GM18873 (cell line): Measurements from ENCODE around the gene THAP12.

Experiments
- ATAC-seq: cut with Tn5 transposase; IDR thresholded peaks from one replicate; pipeline ENCODE4 v1.9.1; 2021; ENCODE audit warnings: mild to moderate bottlenecking, moderate library complexity, moderate number of reproducible peaks; ENCODE audit not compliant: unreplicated experiment, low FRiP score

THAP12 gene

GRCh38 chr11:76380159-76380976 is 564 bp downstream of the THAP12 start:
- ATAC-seq = peak; percentile 15

DNA sequence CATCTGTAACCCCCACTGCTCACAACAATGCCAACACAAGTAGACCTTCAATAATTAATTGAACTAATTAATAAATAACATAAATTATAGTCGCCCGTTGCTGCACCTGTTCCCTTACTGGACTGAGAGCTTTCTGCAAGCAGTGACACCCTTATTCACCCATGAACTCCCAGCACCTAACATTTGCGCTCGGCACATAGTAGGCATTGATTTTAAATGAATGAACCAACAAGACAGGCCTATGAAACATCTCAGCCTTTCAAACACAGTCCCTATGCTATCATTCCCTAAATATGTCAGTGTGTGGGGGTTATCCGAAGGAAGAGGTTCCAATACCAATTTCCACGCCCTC is 1.1 kb downstream of the THAP12 start:
- ATAC-seq = no peak

DNA sequence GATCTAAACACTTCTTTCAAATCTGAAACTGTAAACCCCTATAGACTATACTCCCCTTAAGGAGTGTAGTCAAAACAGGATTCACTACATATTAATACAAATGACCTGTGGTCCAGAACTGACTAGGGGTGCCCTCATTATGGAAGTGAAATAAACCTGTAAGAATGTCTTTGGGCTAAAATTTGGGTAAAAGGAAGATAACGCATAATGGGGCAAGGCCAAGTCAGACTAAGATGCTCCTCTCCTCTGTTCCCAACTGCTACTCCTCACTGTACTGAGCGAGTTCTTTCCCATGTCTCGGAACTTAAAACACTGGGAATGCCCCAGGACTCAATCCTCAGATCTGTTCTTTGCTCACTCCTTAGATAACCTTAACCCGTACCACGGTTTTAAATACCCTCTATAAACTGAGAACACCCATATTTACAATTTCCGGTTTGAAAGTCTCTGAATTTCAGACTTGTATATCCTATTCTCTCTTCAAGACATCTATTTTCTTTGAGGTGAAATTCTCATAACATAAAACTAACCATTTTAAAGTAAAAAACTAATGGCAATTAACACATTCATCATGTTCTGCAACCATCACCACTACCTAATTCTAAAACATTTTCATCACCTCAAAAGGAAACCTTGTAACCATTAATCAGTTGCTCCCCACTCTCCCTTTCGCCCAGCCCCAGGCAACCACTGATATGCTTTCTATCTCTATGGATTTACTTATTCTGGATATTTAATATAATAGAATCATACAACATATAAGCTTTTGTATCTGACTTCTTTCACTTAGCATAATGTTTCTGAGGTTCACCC is 4.0 kb downstream of the THAP12 start:
- no peak for ATAC-seq

GRCh38 chr11:76371170-76371569 is 9.8 kb downstream of the THAP12 start:
- no peak for ATAC-seq

GRCh38 chr11:76369406-76369805 is 11.5 kb downstream of the THAP12 start:
- ATAC-seq = no peak

DNA sequence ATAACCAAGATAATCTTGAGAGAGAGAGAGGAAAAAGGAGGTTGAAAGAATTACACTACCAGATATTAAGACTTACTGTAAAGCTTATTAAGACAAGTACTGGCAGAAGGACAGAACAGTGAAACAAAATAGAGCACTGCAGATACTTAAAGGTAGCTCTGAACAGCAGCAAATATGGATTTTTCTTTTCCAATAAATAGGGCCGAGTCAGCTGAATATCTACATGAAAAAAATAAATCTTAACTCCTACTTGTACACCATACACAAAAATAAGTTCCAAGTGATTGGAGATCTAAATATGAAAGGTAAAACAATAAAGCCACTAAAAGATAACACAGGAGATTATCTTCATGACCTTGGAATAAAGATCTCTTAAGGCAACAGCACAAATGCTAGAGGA is 12.4 kb downstream of the THAP12 start:
- no peak for ATAC-seq

- ATAC-seq = no peak
These were observed 15.8 kb downstream of the THAP12 start for GRCh38 chr11:76365038-76365679.

- ATAC-seq = no peak
These were observed 18.2 kb downstream of the THAP12 start for GRCh38 chr11:76362716-76363115.

- ATAC-seq = no peak
These were observed 19.2 kb downstream of the THAP12 start for GRCh38 chr11:76361776-76362175.

DNA sequence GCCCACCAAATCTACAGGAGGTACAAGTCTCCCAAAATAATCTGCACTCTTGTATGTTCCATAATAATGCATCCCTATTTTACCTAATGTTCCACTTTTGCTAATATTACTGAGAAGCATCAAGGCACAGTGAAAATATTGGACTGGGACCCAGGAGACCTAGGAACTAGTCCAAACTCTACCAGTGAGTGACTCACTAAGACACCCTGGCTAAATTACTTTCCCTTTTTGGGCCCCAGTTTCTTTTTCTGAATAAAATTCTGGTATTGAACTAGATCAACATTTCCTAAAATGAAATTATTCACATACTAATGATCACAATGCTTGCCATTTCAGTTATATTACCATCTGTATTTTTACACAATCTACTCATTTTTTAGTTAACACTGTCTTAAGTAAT is 19.6 kb downstream of the THAP12 start:
- ATAC-seq = no peak

GRCh38 chr11:76355172-76355571 is 25.8 kb downstream of the THAP12 start:
- no peak for ATAC-seq

DNA sequence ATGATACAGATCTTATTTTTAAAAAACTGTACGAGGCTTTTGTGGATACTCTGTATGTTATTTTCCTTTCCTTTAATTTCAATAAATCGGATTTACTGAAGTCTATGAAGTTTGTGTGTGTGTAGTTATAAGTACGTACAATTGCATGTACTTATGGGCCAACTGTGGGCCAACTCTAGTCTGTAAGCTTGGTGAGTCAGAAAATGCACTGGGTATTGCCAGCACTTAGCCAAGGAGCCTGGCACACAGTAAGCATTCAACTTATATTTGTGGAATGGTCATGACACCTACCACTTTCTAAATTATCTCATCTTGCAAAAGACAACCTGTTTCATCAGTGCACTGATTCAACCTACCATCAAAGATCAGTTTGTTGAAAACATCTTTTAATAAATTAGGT is 32.6 kb downstream of the THAP12 start:
- ATAC-seq = no peak

DNA sequence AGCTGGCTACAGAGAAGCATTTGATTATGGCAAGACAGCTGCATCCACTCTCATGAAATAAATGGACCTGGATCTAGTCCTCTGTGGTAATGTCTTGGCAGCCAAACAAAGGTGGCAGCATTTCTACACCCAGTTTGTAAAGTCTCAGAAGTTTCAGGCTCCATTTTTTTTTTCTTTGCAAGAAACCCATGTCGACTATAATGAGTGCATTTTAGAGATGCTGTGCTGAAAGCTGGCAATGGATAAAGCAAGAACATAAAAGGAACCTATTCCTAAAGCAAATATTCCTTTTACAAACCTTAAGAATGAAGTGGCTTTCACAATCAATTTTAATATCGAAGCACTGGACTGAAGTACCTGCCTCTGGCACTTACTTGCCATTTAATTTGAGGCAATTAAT is 33.5 kb downstream of the THAP12 start:
- ATAC-seq = no peak

DNA sequence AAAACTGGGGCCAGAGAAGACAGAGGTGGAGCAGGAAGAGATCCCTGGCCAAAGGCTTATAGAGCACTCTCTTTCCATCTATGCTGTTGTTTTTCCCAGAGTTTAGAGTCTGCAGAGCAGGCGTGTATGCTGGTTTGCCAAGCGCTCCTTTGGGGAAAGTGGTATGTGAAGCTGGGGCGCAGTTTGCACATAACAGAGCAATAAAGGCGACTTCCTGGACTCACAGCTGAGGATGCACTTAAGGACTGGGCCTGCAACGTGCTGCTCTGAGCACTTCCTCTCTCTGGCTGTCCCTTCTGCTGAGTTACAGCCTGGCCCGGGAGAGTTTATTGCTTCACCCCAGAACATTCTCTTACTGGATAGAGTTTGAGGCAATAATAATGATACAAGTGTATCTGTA is 41.7 kb downstream of the THAP12 start:
- no peak for ATAC-seq

DNA sequence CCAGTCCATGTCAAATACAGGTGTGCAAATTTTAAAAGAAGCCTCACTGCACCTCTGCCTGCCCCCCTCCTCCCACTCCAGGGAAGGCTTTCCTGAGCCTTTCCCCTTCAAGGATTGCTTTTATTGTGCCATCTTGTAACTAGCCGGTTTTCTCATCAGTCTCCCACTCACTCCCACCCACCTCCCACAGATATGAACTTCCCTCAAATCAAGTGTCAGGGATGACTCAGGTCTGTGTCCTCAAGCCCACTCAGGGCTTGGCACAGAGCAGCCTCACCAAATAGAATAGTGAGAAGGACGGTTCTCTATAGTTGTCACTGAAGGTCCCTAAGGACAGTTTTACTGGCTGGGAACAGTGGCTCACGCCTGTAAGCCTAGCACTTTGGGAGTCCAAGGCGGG is 43.0 kb downstream of the THAP12 start:
- ATAC-seq = no peak

GRCh38 chr11:76337469-76337868 is 43.5 kb downstream of the THAP12 start:
- ATAC-seq = no peak

GRCh38 chr11:76336597-76336996 is 44.3 kb downstream of the THAP12 start:
- ATAC-seq = no peak

GRCh38 chr11:76335842-76336241 is 45.1 kb downstream of the THAP12 start:
- no peak for ATAC-seq

GRCh38 chr11:76334826-76335389 is 46.0 kb downstream of the THAP12 start:
- ATAC-seq = no peak

- no peak for ATAC-seq
These were observed 50.3 kb downstream of the THAP12 start for GRCh38 chr11:76330651-76331050.

GRCh38 chr11:76329983-76330382 is 50.9 kb downstream of the THAP12 start:
- no peak for ATAC-seq
